B cell (primary cell): ENCODE results near the gene SMIM45.

ENCODE experiments used
- ATAC-seq: fragments of 200-7000 bp; cut with Tn5 transposase; one replicate; pipeline ENCODE4 v1.10.0; 2021; ENCODE audit warnings: low read depth, mild to moderate bottlenecking, moderate number of reproducible peaks, moderate library complexity
- CTCF ChIA-PET: fragments of 350-600 bp; sonication (Branson Sonifier 250); formaldehyde crosslinking; loops from one replicate; lab custom pipeline; 2021; ENCODE audit warnings: antibody characterized with exemption, inconsistent platforms; lab: Charles Lee
- POLR2A ChIA-PET: fragments of 350-600 bp; sonication (Branson Sonifier 250); formaldehyde crosslinking; loops from one replicate; lab custom pipeline; 2021; ENCODE audit warnings: antibody characterized with exemption; lab: Charles Lee
- DNase-seq: peaks from one replicate; pipeline ENCODE4 v3.0.0; 2013
- H2AFZ ChIP-seq: 2 replicates; pipeline ENCODE4 v1.6.1; 2012; ENCODE audit warnings: mild to moderate bottlenecking, low read depth, low read length; ENCODE audit not compliant: insufficient read depth, poor library complexity, severe bottlenecking
- H3K27ac ChIP-seq, 2 donors: 1 replicate in 1 of 2; 2 replicates in 1 of 2; pipeline ENCODE4 v1.5.1; 2012 to 2013; ENCODE audit warnings: low read length in 2 of 2, mild to moderate bottlenecking in 2 of 2, moderate library complexity in 1 of 2
- H3K27me3 ChIP-seq, 4 experiments: fragments of 200-600 bp in 1 of 4; sonication (generic) in 1 of 4; replicated peaks in 1 of 4; 1 replicate in 2 of 4; 2 replicates in 2 of 4; pipeline versions ENCODE4 v1.6.1 to v1.7.0; 2013 to 2016; ENCODE audit warnings: low read length in 3 of 4, mild to moderate bottlenecking in 2 of 4, mixed read lengths in 1 of 4, moderate library complexity in 1 of 4; ENCODE audit not compliant: insufficient read depth in 4 of 4, control insufficient read depth in 3 of 4; ENCODE audit errors: control extremely low read depth in 1 of 4
- H3K36me3 ChIP-seq, 2 experiments: replicated peaks in 1 of 2; 1 replicate in 1 of 2; 2 replicates in 1 of 2; pipeline versions ENCODE4 v1.6.1 to v1.7.1; 2013; ENCODE audit warnings: low read length in 1 of 2; ENCODE audit not compliant: insufficient read depth in 2 of 2, control insufficient read depth in 1 of 2; ENCODE audit errors: control extremely low read depth in 1 of 2, extremely low read depth in 1 of 2
- H3K4me1 ChIP-seq, 2 donors: fragments of 200-600 bp in 1 of 2; sonication (generic) in 1 of 2; 1 replicate in 1 of 2; 2 replicates in 1 of 2; pipeline versions ENCODE4 v1.5.1 to v1.6.1; 2013 to 2017; ENCODE audit warnings: low read length in 2 of 2; ENCODE audit not compliant: control insufficient read depth in 2 of 2, insufficient read depth in 2 of 2
- H3K4me2 ChIP-seq: replicated peaks from 2 replicates; pipeline ENCODE3; 2012; ENCODE audit warnings: mild to moderate bottlenecking, low read depth, low read length; ENCODE audit not compliant: poor library complexity, severe bottlenecking
- H3K4me3 ChIP-seq, 5 experiments: fragments of 200-600 bp in 1 of 5; sonication (generic) in 1 of 5; 1 replicate in 3 of 5; 2 replicates in 2 of 5; pipeline versions ENCODE4 v1.5.1 to v1.7.0; 2011 to 2016; ENCODE audit warnings: low read length in 4 of 5, mild to moderate bottlenecking in 4 of 5, low read depth in 2 of 5, control low read depth in 1 of 5, moderate library complexity in 1 of 5; ENCODE audit not compliant: insufficient read depth in 1 of 5; ENCODE audit errors: control extremely low read depth in 1 of 5, extremely low read depth in 1 of 5
- H3K79me2 ChIP-seq: fragments of 200-600 bp; sonication (generic); one replicate; pipeline ENCODE4 v1.6.0; 2016; ENCODE audit warnings: low read length; ENCODE audit not compliant: control insufficient read depth, insufficient read depth
- H3K9ac ChIP-seq: fragments of 200-600 bp; sonication (generic); 2 replicates; pipeline ENCODE4 v1.6.1; 2017; ENCODE audit warnings: mild to moderate bottlenecking, low read length, moderate library complexity
- H3K9me3 ChIP-seq, 3 donors: one replicate each; pipeline versions ENCODE4 v1.6.1 to v1.7.1; 2013; ENCODE audit warnings: low read length in 2 of 3; ENCODE audit not compliant: control insufficient read depth in 2 of 3, insufficient read depth in 1 of 3; ENCODE audit errors: control extremely low read depth in 1 of 3
- H4K20me1 ChIP-seq: 2 replicates; pipeline ENCODE4 v1.6.0; 2012; ENCODE audit warnings: mild to moderate bottlenecking, low read length; ENCODE audit not compliant: insufficient read depth, control insufficient read depth, poor library complexity, severe bottlenecking
- H3K27ac Mint-ChIP-seq: one replicate; pipeline ENCODE4 v1.8.0; 2021; ENCODE audit warnings: mixed read lengths
- H3K27me3 Mint-ChIP-seq: one replicate; pipeline ENCODE4 v1.8.0; 2021; ENCODE audit warnings: mixed read lengths
- H3K4me1 Mint-ChIP-seq: one replicate; pipeline ENCODE4 v1.8.0; 2021; ENCODE audit warnings: mixed read lengths
- H3K4me3 Mint-ChIP-seq: one replicate; pipeline ENCODE4 v1.8.0; 2021; ENCODE audit warnings: mixed read lengths
- H3K9me3 Mint-ChIP-seq: one replicate; pipeline ENCODE4 v1.8.0; 2022; ENCODE audit warnings: mixed read lengths; ENCODE audit not compliant: insufficient read depth
- EZH2 ChIP-seq: IDR thresholded peaks from 2 replicates; pipeline ENCODE4 v1.6.1; 2012; ENCODE audit warnings: borderline replicate concordance, low read depth, mild to moderate bottlenecking, moderate library complexity, low read length; ENCODE audit not compliant: insufficient read depth, poor library complexity, severe bottlenecking
- WGBS: methylation state at CpG from one replicate; pipeline ENCODE4 v1.1.5; 2013; ENCODE audit warnings: missing lambda C conversion rate; ENCODE audit not compliant: insufficient coverage; 5-methylcytosine and 5-hydroxymethylcytosine counted together
- intact Hi-C: fragments of 100-400 bp; cut with micrococcal nuclease; formaldehyde crosslinking; loops from one replicate; pipeline ENCODE4 v1.10.0; 2022
- TF ChIP-seq, protein P1 (sequence below): fragments of 200-600 bp; IDR thresholded peaks from one replicate; pipeline ENCODE4 v1.8.0; 2022; ENCODE audit warnings: antibody characterized with exemption, mild to moderate bottlenecking

Gene SMIM45

DNA sequence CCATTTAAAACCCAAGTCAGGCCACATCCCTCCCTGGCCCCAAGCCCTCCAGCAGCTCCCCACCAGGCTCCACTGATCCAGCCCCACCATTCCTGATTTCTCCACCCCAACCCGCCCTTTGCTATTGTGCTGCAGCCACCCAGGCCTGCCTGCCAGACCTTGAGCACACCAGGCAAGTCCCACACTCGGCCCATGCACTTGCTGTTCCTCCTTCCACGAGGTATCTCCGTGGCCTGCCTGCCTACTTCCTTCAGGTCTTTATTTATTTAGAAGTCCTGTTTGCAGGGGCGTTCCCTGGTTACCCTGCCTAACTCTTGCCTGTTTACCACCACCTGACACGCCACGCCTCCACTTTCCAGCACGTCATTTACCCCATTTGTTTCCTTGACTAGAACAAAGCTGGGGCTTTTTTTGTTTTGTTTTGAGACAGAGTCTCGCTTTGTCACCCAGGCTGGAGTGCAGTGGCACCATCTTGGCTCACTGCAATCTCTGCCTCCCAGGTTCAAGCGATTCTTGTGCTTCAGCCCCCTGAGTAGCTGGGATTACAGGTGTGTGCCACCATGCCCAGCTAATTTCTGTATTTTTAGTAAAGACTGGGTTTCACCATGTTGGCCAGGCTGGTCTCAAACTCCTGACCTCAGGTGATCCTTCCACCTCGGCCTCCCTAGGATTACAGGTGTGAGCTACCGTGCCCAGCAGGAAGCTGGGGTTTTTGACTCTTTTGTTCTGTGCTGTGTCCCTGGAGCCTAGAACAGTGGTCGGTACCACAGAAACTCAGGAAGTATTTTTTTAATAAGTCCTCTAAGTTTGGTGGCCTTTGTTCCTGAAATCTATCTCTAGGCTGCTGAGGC lies 11.7 kb upstream of the SMIM45 start:
- ATAC-seq: peak; percentile 54
- WGBS: 24% methylated on average over 8 of the region's 13 CpGs
- DNase-seq: peak; percentile 99
- H3K27ac Mint-ChIP-seq: peak overlapping the region; percentile 99
- H3K4me3 ChIP-seq: peak overlapping the region; percentile 30 to 61 (median 49)
- H3K4me1 Mint-ChIP-seq: peaks cover 58% of the 10 kb centered on the region
- intact Hi-C loops: loop anchor here (1.0 to 5.0 kb wide), 8 partner anchors 9 to 251 kb away; partner anchors contain the start of genes SNU13 and TNFRSF13C
- TF ChIP-seq EZH2: no peak
- TF ChIP-seq, protein P1, sequence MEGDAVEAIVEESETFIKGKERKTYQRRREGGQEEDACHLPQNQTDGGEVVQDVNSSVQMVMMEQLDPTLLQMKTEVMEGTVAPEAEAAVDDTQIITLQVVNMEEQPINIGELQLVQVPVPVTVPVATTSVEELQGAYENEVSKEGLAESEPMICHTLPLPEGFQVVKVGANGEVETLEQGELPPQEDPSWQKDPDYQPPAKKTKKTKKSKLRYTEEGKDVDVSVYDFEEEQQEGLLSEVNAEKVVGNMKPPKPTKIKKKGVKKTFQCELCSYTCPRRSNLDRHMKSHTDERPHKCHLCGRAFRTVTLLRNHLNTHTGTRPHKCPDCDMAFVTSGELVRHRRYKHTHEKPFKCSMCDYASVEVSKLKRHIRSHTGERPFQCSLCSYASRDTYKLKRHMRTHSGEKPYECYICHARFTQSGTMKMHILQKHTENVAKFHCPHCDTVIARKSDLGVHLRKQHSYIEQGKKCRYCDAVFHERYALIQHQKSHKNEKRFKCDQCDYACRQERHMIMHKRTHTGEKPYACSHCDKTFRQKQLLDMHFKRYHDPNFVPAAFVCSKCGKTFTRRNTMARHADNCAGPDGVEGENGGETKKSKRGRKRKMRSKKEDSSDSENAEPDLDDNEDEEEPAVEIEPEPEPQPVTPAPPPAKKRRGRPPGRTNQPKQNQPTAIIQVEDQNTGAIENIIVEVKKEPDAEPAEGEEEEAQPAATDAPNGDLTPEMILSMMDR: no peak
- no peak overlapping the region for H2AFZ ChIP-seq
- H3K36me3 ChIP-seq: peaks cover 0 to 9% of the 10 kb centered on the region in 2 experiments
- POLR2A ChIA-PET: interaction anchor here (0.5 to 14.7 kb wide), 28 partner anchors 8 to 623 kb away, joined by 3 to 960 read pairs (median 6); partner anchors contain the start of genes SHISA8, SMDT1, SMIM45 and SNU13
- H3K27me3 ChIP-seq: no peaks in the 10 kb centered on the region
- no peaks in the 10 kb centered on the region for H3K27me3 Mint-ChIP-seq
- H4K20me1 ChIP-seq: peaks cover 5% of the 10 kb centered on the region
- peak overlapping the region; percentile 93 for H3K4me2 ChIP-seq
- CTCF ChIA-PET: interaction anchor here (0.9 to 8.5 kb wide), 37 partner anchors 9 to 500 kb away, joined by 3 to 499 read pairs (median 7); partner anchors contain the start of genes CCDC134, MEI1, SMIM45 and SREBF2
- H3K9me3 ChIP-seq: no peaks in the 10 kb centered on the region
- peak overlapping the region; percentile 96 for H3K4me3 Mint-ChIP-seq
- H3K4me1 ChIP-seq: peaks cover 54 to 64% of the 10 kb centered on the region in 2 donors
- H3K9me3 Mint-ChIP-seq: no peaks in the 10 kb centered on the region
- peaks cover 38% of the 10 kb centered on the region for H3K79me2 ChIP-seq
- peak overlapping the region; percentile 99 for H3K27ac ChIP-seq
- H3K9ac ChIP-seq: peak overlapping the region; percentile 68
